H7 (cell line): ENCODE results near the gene TCP11L2. TPM values are rescaled to one million over a fixed set of nuclear protein-coding genes. Genes with fewer than 3 reads are reported as not detected.
A peak's percentile ranks its signal among the peaks of the same experiment; 100 is the strongest.
"Not testable (repeated sequence)": the region's sequence is repeated elsewhere in the genome, so short reads cannot be mapped to it uniquely, and the experiment has no call there.

Experiments used
- DNase-seq: peaks from one replicate; pipeline ENCODE4 v3.0.0; 2012
- H3K27me3 ChIP-seq: 2 replicates; pipeline ENCODE4 v1.6.0; 2011; ENCODE audit warnings: mild to moderate bottlenecking, low read length; ENCODE audit not compliant: control insufficient read depth, insufficient read depth
- H3K36me3 ChIP-seq: replicated peaks from 2 replicates; pipeline ENCODE4 v1.5.1; 2011; ENCODE audit warnings: low read length; ENCODE audit not compliant: control insufficient read depth, insufficient read depth
- H3K4me3 ChIP-seq: 2 replicates; pipeline ENCODE4 v1.5.1; 2011; ENCODE audit warnings: low read depth, mild to moderate bottlenecking, control low read depth, low read length, moderate library complexity; ENCODE audit not compliant: insufficient read depth
- total RNA-seq: library from RNA; depleted of rRNA; stranded (reverse); fragments of >200 nt; shearing (Covaris generic); gene quantifications from 2 replicates; pipeline ENCODE4 v1.2.3, GENCODE V29; 2014

The TCP11L2 gene
- total RNA-seq, 1 experiment from 2014 or later = 6.9 TPM

DNA sequence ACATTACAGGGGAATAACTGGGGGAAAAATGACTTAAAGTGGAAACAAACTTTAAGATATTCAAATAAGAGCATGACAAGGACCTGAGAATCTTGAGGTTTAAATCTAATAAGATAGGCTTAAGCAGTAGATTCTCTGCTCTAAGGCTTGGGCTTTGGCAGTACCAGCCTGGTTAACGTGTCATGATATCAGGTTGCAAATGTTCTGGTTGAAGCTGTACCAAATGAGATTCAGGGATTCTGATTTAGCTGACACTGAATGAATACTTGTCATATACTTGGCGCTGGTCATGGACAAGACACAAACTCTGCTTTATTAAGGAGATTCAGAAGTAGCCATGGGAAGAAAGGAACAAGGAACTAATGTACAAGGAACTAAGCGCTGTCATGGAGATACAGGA, 6.1 kb downstream of the TCP11L2 start:
- no peak for DNase-seq
- no peaks in the 10 kb centered on the region for H3K27me3 ChIP-seq
- no peaks in the 10 kb centered on the region for H3K36me3 ChIP-seq
- no peak overlapping the region for H3K4me3 ChIP-seq

- no peaks in the 10 kb centered on the region for H3K27me3 ChIP-seq
- no peaks in the 10 kb centered on the region for H3K36me3 ChIP-seq
- DNase-seq = no peak
- H3K4me3 ChIP-seq = no peak overlapping the region
Measured at GRCh38 chr12:106309671-106310505, 7.4 kb downstream of the TCP11L2 start.

DNA sequence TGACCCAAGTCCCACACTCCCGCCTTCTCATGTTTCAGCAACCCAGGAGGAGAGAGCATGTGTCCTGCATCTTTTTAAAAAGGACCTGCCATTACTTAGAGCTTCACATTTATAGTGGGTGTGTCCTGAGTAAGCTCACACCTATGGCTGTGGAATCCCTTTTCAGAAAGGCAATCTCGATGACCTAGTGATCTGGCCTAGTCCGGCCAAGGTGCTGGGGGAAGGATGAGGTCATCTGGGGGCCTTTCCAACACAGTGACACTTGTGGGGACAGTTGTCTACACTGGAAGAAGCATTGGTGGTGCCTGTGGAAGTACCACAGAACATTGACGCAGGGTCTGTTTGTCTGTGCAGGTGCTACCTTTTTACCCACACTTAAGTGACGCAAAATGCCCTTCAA, 8.2 kb downstream of the TCP11L2 start:
- H3K27me3 ChIP-seq = no peaks in the 10 kb centered on the region
- no peak overlapping the region for H3K4me3 ChIP-seq
- no peak for DNase-seq
- no peaks in the 10 kb centered on the region for H3K36me3 ChIP-seq

GRCh38 chr12:106311139-106311538, 8.6 kb downstream of the TCP11L2 start:
- no peaks in the 10 kb centered on the region for H3K27me3 ChIP-seq
- H3K4me3 ChIP-seq = no peak overlapping the region
- no peaks in the 10 kb centered on the region for H3K36me3 ChIP-seq
- no peak for DNase-seq

DNA sequence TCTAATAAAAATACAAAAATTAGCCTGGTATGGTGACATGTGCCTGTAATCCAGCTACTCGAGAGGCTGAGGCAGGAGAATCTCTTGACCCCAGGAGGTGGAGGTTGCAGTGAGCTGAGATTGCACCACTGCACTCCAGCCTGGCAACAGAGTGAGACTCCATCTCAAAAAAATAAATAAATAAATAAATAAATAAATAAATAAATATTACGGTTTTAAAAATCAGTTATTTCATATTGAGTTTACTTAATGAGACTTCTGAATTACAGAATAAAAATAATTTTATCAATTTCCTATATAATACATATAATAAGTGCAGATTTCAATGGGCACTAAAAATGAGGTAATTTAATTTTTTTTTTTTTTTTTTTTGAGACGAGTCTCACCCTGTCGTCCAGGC, 10.9 kb downstream of the TCP11L2 start:
- H3K27me3 ChIP-seq, H3K36me3 ChIP-seq, DNase-seq, H3K4me3 ChIP-seq: not testable (repeated sequence)

DNA sequence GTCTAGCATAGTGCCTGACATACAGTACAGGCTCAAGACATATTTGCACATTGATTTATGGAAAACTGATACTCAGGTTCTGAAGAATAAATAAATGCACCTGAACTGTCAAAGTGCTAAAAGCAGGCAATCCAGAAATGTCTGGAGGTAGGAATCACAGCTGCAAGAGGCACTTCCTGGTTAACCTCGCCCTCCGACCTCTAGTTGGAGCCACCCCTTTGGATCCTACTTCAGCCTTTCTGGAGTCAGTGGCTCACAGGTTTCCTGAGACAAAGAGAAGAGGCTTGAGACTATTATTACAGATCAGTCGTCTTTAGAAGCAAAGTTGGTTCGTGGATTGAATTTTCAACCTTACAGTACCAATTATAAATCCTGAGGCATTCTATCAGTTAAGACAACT, 13.0 kb downstream of the TCP11L2 start:
- Histone ChIP-seq H3K4me3 (no peak overlapping the region), H3K36me3 (no peaks in the 10 kb centered on the region)
- DNase-seq = peak; percentile 23

DNA sequence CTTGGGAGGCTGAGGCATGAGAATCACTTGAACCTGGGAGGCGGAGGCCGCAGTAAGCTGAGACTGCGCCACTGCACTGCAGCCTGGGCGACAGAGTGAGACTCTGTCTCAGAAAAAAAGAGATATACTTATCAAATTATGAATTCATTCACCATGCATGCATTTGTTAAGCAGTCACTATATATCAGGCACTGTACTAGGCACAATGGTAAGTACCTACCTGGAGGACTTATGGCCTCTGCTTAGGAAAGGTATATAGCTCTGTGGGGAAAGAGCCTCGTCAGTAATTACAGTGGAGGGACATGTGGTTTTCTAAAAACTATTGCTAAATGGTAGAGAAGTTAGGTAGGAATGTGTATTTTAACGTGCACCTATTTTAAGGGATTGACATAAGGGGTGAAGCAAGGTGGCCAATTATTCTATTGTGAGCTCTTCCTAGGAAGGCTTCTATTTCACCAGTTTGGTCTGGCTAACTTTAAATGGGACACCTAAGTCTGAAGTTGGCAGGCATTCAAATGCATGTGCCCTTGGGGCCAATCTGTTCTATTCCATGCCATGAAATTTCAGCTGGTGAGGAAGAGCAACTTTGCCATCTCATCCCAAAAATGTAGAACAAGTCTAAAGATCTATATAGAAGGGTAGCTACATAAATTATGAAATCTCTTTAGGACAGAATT, 15.0 kb downstream of the TCP11L2 start:
- no peaks in the 10 kb centered on the region for H3K27me3 ChIP-seq
- no peak for DNase-seq
- no peak overlapping the region for H3K4me3 ChIP-seq
- H3K36me3 ChIP-seq = no peaks in the 10 kb centered on the region

More for the DNA sequence above, 13.0 kb downstream of the TCP11L2 start:
- no peaks in the 10 kb centered on the region for H3K27me3 ChIP-seq

GRCh38 chr12:106321139-106321850, 18.8 kb downstream of the TCP11L2 start:
- no peaks in the 10 kb centered on the region for H3K36me3 ChIP-seq
- no peaks in the 10 kb centered on the region; the same call in 1 of the 2 replicates for H3K27me3 ChIP-seq
- no peak overlapping the region for H3K4me3 ChIP-seq
- DNase-seq = no peak

GRCh38 chr12:106323537-106323936, 21.0 kb downstream of the TCP11L2 start:
- no peak for DNase-seq
- Histone ChIP-seq H3K27me3 (no peaks in the 10 kb centered on the region; the same call in 1 of the 2 replicates), H3K36me3 (no peaks in the 10 kb centered on the region), H3K4me3 (no peak overlapping the region)

- Histone ChIP-seq H3K27me3 (no peaks in the 10 kb centered on the region; the same call in 1 of the 2 replicates), H3K36me3 (no peaks in the 10 kb centered on the region), H3K4me3 (no peak overlapping the region)
- DNase-seq = no peak
Measured at GRCh38 chr12:106327309-106327869, 24.9 kb downstream of the TCP11L2 start.

GRCh38 chr12:106328735-106329134, 26.2 kb downstream of the TCP11L2 start:
- Histone ChIP-seq H3K27me3 (no peaks in the 10 kb centered on the region; the same call in 1 of the 2 replicates), H3K4me3 (no peak overlapping the region), H3K36me3 (no peaks in the 10 kb centered on the region)
- no peak for DNase-seq

DNA sequence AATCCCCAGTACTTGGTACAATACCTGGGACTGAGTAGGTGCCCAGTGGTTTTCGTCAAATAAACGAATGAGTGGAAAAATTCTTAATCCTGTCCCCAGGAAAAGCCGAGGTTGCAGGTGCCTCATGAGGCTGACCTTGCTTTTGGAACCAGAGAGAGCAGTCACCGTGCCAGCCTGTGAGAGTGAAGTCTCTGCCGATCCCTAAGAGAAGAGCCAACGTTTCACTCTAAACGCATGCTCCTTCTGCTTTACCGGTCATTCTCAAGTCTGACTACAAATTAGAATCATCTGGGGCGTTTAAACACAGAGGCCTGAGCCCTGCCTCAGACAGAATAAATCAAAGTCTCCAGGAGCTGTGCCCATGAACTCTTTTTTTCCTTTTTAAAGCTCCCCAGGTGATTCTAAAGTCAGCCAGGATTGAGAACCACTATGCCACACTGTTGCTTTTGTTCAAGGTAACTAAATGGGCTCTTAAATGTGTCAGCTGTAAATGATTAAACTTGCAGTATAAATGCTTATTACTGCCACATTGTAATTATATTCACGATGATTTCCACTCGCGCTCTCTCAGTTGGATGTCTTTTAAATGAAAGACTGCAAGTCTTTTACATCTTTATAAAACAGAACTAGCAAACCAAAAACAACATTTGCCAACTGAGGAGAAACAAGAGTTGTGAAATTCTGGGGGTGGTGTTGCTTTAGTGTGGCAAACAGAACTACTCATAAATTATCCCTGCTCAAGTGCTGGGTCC, 26.9 kb downstream of the TCP11L2 start:
- Histone ChIP-seq H3K36me3 (no peaks in the 10 kb centered on the region), H3K4me3 (no peak overlapping the region), H3K27me3 (no peaks in the 10 kb centered on the region; the same call in 1 of the 2 replicates)
- DNase-seq = no peak

- Histone ChIP-seq H3K27me3 (no peaks in the 10 kb centered on the region), H3K36me3 (no peaks in the 10 kb centered on the region), H3K4me3 (no peak overlapping the region)
- DNase-seq = peak; percentile 17
Measured at GRCh38 chr12:106331599-106331998, 29.1 kb downstream of the TCP11L2 start.

GRCh38 chr12:106332536-106332935, 30.0 kb downstream of the TCP11L2 start:
- H3K4me3 ChIP-seq = no peak overlapping the region
- DNase-seq = no peak
- H3K36me3 ChIP-seq = no peaks in the 10 kb centered on the region
- H3K27me3 ChIP-seq = no peaks in the 10 kb centered on the region
